CD4-positive, alpha-beta T cell treated with Interleukin-4 for 1 hour (primary cell): Measurements from ENCODE around the gene MYEF2.

Source experiments
- DNase-seq, 2 donors: peaks; one replicate each; pipeline ENCODE4 v3.0.0-alpha.2; 2020 to 2022

The MYEF2 gene

DNA sequence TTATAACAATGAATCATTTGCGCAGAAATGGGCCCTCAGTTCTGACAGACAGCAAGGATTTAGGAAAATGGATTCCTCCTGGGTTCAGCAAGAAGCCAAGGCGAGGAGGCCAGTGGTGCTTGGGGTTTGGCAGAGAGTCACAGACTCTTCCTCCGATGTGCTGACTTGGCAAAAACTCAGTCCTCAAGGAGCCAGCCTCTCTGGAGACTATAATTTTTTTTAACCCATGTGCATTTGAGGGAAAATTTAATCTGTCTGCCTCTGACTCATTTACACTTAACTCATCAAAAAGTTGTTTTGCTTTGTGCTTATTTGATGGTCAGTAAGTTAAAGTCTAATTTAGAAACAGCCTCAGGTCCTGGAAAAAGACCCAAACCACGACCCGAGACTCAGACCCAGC lies 91.5 kb downstream of the MYEF2 start:
- no peak for DNase-seq

DNA sequence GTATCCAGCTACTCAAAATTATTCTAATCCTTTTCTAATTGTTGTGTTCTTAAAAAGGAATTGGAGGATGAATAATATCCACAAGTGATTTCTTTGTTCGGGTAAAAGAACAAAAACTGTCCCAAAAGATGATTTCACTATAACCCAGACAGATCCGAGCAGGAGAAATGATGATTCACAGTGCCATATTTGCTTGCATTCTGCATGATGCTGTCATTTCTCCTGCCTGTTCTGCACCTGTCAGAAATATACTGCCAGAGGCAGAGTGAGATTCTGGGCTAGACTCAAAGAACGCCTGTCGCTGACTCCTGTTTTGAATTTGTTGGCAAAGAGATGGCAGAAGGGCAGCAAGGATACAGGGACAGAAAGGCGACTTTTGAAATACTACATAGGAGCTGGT lies 92.0 kb downstream of the MYEF2 start:
- DNase-seq: no peak

DNA sequence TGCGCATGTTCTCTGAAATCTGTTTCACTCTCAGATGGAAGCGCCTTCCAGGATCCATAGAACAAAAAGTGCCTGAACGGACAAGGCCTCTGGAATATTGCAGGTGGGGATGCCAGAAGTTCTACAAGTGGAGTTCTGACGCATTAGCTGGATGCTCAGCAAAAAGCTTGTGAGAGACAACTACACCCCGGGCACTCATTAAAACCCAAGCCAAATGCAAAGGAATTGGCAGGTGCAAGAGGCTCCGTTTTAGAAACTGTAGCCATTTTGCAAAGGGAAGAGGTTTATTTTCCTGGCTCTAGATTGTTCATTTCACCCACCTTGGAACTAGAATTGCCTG lies 92.5 kb downstream of the MYEF2 start:
- no peak for DNase-seq

DNA sequence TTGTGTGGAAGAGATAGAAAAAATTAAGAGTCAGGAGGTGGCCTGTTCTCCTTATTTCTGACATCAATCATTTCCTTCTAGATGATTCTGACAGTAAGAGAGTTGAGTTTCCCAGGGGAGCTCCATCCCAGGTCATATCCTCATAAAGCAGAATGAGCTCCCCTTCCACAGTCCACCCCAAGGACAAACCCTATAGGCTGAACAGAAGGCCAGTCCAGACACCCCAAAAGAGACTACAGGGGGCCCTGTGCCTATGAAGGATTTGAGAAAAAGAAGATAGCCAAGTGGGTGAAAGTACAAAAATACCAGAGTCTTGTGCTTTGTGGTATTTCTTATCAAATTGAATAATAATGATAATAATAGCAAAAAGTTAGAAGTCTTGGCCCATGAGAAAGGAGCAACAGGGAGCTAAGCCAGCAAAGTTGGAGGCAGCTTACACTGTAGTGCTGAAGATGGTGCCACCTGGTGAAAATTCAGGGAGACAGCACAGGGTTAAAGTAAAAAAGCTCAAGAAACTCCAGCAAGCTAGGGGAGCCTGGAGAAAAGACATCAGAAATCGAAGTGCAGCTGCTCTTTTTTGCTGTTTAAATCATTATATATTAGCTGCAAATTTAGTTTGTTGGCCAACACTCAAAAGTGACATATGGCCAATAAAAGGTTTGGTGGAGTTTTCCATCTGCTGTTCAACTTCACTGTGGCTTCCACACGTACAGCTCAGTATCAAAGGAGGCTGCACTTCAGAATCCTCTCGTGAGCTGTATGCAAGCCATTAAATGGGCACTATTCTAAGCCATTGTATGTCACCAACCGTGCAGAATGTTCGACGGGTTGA lies 93.1 kb downstream of the MYEF2 start:
- DNase-seq: no peak
